IPS-NIHi7 (cell line): ENCODE results near the gene USF1.
"Not testable (repeated sequence)": the region's sequence is repeated elsewhere in the genome, so short reads cannot be mapped to it uniquely, and the experiment has no call there.

Experiments
- DNase-seq: peaks from one replicate; pipeline ENCODE4 v3.0.0; 2012; ENCODE audit warnings: mixed read lengths; ENCODE audit errors: extremely low spot score

The USF1 gene

DNA sequence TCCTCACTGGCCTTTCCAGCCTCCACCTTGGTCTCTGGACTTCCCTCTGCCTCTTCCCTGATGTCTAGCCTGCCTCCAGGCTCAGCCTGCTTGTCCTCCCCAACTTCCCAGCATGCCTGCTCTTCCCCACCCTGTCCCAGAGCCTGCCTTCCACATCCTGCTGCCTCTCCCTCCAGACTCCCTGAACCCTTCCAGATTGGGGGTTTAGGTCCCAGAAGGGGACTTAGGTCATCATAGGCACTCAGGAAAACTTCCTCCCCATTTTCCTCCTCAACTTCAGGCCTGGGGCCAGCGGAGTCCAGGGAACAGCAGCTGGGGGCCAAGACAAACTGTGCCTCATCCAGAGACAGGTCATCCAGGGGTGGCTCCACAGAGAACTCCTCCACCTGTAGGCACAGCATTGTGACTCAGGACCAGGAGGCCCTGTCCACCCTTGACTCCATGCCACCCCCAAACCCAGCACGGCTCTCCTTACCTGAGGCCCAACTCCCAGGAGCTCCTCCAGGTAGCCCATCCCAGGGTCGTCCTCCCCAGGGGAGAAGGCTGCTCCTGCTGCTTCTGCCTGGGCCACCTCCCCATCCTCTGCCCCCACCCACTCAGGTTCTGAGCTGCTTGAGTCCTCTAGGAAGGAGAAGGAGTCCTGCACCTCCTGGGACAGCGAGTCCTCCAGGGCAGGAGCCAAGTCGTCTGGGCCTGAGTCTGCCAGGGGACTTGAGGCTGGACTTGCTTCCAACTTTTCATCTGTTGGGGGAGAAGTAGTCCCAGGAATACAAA lies 3.4 kb upstream of the USF1 start:
- no peak for DNase-seq

DNA sequence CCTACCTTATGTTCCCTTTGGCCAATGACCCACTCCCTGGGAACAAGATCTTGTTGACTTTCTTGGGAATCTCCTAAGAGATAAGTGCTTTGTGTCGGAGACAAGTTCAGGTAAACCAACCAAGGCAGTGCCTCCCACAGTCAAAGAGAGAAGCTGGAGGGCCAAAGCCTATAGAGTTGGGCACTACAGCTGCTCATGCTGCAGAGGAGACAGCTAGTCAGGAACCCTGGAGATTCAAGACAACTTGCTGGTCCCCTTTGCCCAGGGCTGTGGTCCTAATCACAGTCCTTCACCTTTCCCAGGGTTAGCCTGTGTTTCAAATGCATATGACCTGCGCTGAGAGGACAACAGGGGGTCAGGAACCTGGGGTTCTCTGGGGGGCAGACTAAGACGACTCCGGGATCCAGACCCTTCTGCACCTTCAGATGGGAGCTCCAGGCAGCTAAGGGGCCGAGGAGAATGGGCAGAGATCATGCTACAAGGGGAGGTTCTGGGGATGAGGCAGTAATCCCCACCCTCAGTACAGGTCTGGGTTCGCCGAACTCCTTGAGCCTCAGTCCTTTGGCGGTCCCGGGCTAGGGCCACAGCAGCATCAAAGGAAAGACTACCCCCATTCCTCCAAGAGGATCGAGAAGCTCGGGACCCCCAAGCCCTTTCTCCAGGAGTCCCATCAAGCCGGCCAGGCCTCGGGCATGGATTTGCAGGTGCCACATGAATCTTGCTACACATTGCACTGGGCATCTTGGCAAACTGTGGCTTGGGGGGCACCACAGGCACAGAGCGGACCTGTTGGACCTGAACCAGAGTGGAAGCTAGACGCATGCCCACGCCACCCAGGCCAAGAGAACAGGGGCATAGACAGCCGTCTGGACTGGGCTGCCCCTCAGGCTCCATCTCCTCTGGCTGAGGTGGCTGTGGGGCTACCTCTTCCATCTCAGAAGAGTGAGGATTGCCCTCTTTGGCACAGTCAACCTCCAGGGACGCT lies 2.0 kb upstream of the USF1 start:
- DNase-seq: no peak

DNA sequence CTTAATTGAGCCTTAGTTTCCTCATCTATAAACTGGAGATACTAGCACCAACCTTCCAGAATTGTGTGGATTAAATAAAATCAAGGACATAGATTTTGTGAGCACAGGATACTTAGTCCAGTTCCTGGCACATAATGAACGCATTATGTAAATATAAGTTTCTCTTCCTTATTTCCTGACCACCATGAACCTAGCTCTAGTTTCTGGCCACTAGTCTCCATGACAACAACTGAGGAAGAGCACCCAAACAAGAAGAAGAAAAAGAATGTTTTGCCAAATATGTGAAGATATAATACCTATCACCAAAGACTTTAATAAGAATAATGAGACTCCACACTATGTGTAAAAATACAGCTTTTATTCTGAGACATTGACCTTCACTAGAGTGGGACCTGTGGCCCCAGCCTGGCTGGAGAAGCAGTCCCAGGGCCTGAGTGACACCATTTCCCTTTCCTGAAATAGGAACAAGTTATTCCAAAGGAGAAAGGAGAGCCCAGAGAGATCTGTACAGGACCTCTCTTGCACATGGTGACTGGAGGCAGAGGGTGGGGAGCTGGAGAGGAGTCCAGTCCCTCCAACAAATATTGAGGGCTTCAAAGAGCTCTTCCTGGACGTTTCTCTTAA lies 940 bp upstream of the USF1 start:
- DNase-seq: no peak

DNA sequence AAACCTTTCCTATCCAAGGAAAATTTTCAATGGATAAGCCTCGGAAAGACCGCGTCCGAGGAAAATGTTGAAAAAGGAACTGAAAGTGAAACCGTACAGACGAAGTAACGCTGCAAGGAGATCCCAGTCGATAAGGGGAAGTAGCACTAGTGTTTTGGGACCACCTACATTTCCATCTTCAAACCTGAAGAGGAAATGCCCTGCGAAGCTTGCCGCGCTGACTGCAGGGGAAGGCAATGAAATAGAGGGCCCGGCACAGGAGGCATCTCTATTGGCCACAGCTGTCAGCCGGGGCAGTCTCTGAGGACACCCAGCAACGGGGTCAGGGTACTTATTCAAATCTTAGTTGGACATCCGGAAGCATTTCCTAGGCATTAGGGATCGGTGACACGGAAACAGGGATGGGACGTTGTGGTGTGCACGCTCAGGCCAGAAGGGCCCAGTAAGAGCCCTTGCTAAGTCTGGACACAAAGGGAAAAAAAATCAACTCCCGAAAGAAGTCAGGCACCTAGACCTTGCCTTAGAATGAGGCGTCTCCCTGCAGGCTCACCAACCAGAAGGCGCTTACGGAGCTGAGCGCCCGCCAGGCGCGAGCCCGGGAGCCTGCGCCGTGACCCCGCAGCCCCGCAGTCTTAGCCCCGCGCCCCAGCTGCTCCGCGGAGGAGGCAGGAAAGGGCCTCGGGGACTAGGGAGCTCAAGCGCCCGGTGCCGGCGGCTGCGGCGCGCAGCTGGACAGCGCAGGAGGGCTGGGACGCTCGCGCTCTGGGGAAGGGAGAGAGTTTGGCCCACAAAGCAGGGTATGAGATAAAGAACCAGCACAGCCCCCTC lies 655 bp downstream of the USF1 start:
- DNase-seq: peak; percentile 67

DNA sequence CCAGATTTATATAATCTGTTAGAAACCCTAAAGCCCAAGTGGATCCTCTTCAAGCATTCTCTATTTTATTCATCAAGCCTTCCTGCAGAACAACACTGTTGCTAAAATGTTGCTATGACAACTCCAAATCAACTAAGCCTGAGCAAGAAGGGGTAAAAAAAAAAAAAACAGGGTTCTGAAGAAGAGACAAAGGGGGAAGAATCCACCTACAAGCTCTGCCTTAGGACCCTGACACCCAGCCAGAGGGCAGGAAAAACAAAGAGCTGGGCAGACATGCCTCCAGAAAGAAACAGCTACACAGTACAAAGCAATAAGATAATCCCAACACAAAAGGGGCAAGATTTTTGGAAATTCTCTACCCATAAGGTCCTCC lies 1.3 kb downstream of the USF1 start:
- DNase-seq: no peak

DNA sequence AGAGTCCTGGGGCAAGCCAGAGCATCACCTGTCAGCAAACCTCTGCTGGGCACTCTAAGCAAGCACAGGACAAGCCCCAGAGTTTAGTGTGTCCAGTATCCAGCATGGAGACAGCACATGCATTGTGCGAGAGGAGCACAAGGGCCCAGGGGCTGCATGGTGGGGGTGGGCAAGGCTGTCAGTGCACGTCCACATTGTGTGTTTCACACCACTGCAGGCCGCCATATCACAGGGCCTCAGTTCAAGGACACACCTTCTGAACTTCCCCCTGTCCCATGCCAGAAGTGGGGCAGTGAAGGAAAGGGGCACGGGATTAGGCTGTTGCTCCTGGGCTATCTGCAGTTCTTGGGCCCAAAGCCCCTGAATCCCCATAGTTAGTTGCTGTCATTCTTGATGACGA lies 6.2 kb downstream of the USF1 start:
- no peak for DNase-seq

DNA sequence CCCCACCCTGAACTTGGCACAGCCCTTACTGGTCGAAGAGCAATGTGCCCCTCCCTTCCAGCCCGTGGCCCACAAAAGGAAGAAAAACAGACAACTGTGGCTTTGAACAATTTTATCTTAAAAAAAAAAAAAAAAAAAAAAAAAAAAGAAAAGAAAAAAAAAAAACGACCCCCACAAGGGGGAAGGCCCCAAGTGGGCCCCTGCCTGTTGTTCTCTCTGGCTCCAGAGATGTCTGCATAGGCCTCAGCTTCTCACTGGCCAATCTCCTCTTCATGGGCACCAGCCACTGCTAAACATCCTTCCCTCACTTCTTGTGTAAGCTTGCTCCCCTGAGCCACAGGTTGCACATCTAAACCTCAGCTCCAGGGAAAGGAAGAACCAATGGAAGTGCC lies 6.6 kb downstream of the USF1 start:
- no peak for DNase-seq

DNA sequence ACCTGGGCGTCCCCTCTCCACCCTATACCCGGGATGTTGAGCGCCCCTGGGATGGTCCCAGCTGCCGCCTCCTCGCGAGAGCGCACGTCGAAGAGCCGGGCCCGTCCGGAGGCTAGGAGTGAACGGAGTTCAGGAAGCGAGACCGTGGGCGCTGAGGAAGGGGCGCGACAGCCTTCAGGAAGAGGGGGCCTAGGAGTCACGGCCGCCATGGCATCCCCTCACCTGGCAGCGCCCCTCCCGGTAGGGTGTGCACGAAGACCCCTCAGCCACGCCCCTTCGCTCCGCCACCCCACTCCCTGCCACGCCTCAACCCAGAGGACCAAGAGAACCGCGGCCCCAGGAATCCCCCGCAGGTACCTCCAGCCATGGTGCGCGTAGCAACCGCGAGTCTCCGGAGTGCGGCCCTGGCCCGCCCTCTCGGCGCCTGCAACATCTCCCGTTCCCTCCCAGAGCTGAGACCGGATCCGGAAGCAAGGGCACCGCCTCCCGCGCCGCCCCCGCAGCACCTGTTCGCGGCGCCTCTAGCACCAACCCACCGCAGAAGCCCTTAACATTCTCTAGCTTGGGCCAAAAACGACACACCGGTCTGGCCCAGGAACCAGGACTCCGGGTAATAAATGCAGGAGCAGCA lies 7.1 kb downstream of the USF1 start, which contains the start of gene TSTD1:
TSTD1 (minus strand) TSS at position 442 of the 631 bp plus-strand sequence; CDS start at position 367, 75 bp downstream.
- peak; percentile 85 for DNase-seq

DNA sequence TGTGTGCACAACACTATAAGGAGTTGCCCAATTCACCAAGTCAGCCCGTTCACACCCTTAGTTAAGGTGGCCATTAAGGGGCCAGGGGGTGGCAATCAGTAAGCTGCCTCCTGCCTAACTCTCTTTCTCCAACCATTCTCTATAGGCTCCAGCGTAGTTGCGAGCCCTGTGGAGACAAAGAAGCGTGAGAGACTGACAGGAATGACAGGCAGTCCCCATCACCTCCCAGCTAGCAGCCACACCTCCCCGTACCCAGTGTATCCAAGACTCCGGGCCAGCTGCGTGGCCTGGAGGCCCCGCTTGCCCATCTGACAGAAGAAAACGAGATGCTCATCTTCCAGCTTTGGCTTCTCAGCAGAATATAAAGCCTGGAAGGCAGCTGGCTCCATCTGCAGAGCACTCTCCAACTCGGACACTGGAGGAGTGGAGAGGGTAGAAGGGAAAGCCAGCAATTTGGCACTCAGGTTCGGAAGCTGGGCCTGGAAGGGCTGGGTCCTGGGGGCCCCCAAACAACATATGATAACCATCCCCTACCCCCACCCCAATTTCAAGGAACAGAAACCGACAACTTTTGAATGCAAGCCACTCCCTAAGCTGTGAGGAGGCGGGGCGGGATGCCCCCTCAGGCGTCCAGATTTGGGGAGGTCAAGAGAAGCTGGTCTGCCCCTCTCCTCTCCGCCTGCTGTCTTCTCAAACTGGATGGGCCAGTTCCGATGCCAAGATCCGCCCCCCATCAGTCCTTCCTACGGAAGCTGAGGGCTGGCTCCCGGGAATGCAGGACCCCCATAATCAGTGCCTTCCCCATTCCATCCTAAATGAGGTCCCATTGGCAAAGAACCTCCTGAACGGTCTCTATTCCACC lies 7.9 kb downstream of the USF1 start:
- DNase-seq: no peak

DNA sequence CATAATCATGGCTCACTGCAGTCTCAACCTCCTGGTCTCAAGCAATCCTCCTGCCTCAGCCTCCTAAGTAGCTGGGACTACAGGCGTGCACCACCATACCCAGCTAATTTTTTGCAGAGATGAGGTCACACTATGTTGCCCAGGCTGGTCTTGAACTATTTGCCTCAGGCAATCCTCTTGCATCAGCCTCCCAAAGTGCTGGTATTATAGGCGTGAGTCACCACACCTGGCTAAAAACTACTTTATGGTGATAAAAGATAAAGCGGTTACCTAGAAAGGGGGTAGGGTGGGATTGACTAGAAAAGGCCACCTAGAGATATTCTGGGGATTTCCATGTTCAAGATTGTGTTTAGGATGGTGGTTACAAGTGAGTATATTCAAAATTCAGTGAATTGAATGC lies 12.0 kb downstream of the USF1 start:
- no peak for DNase-seq

DNA sequence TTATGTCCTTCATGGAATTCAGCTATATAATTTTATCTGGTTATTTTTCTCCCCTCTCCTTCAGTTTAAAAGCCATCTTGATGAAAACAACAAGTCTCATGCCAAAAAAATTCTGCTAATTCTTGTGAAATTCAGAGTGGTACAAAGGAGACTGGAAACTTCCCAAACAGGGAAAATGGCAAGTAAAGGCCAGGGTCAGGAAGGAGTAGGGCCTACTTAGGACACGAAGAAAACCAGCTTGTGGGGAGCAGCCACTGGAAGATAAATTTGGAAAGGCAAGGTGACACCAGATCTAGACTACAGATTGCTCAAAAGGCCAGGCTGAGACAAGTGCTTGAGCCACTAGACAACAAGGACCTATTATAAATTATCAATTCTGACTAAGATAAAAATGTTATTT lies 13.4 kb downstream of the USF1 start:
- DNase-seq: no peak

DNA sequence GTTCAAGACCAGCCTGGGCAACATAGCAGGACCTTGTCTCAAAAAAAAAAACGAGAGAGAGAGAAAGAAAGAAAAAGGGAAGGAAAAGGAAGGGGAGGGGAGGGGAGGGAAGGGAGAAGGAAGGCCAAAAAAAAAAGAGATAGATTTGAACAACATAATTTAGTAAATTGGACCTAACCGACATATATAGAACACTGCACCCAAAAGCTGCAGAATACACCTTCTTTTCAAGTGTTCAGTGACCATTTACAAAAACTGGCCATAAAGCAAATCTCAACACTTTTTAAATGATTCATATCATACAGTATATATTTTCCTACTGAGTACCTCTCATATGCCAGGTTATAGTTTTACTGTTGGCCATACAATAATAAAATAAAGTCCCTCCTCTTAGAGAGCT lies 13.9 kb downstream of the USF1 start:
- DNase-seq: no peak

DNA sequence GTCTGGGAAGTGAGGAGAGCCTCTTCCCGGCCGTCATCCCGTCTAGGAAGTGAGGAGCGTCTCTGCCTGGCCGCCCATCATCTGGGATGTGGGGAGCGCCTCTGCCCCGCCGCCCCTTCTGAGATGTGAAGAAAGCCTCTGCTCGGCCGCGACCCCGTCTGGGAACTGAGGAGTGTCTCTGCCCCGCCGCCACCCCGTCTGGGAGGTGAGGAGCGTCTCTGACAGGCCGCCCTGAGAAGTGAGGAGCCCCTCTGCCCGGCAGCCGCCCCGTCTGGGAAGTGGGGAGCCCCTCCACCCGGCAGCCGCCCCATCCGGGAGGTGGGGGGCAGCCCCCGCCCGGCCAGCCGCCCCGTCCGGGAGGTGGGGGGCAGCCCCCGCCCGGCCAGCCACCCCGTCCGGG lies 16.3 kb downstream of the USF1 start:
- not testable (repeated sequence) for DNase-seq

DNA sequence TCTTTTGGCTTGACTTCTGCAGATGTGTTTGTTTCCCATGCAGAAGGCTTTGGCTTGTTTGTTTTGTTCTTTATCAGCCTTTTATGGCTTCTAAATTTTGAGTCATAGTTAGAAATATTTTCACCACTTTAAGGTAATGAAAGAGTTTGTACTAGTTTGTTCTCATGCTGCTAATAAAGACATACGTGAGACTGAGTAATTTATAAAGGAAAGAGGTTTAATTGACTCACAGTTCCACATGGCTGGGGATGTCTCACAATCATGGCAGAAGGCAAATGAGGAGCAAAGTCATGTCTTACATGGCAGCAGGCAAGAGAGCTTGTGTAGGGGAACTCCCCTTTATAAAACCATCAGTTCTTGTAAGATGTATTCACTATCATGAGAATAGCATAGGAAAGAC lies 18.8 kb downstream of the USF1 start:
- DNase-seq: not testable (repeated sequence)

DNA sequence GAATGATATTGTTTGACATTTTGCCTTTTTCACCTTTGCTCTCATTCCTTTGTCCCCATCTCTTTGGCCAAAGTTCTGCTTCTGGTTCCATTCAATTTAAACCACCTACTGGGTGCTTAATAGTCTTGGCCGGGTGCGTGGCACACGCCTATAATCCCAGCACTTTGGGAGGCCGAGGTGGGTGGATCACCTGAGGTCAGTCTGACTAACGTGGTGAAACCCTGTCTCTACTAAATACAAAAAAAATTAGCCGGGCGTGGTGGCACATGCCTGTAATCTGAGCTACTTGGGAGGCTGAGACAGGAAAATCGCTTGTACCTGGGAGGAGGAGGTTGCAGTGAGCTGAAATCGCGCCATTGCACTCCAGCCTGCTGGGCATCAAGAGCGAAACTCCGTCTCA lies 23.3 kb downstream of the USF1 start:
- DNase-seq: not testable (repeated sequence)

DNA sequence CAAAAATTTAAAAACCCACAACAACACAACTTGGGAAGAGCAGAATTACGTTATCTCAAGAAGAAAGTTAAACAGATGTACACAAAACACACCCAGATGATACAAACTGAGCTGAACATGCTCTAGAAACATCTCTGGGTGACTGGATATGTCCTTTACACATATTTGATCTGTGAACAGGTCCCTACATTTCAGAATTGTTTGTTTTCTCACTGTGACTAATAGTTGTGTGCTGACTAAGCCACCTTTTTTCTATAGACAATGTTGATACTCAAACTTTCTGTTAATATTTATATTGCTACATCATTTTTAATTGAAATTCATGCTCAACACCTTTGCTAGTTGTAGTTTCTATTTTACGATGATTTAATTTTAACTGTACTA lies 23.8 kb downstream of the USF1 start:
- no peak for DNase-seq

DNA sequence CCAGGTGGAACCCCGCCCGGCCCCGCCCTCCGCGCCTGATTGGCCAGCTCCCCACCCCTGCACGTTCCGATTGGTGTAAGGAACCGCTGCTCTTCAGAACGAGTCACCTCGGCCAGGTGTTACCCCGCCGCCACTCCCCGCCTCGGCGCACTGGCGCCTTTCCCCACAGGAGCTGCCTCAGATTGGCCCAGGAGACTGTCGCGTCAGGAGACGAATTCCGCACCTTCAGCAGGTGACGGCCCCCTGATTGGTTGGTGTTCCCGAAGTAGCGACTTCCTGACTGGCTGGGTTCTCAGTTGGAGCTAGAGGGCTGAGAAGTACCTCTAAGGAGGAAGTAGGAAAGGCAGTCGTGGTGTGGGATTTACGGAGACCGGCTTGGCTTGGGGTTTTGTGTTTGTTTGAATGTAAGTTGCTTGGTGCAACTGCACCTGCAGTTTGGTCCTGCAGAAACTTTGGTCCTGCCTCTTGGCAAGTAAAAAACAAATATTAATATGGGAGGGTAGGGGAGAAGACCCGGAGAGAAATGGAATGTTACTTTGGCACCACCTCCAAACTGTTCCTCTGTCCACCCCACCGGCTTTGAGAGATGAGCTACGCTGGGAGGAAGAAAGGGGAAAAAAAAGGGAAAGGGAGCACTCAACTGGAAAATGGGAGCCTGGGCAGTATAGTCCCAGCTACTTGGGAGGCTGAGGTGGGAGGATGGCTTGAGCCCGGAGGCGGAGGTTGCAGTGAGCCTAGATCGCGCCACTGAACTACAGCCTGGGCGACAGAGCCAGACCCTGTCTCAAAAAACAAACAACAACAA lies 24.4 kb downstream of the USF1 start:
- peak; percentile 98 for DNase-seq

DNA sequence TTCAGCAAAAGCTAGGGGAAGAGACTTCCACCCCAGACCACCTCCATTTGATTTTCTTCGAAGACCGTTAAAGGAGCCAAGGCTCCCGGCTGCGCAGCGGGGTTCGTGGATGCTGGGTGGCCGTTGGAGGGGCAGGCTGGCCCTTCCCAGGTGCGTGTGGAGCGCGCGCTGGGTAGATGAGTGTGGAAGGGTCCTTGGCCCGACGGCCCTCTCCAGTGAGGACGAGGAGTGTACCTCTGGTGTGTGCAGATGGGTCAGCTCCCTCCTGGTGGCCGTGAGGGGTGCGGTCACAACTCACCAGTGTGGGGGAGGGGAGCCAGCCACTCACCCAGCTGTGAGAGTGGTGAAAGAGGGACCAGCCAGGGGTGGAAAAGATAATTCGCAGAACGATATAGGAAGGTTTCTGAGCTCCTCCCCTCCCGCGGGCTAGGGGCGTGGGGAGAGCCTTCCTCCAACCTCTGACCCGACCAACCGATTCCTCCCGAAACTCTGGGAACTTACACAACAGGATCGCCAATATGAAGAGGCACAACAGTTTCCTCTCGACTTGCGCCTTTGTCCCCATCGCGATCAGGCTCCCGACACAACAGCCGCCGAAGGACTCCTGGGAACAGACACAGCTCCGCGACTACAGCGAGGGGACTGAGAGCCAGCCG lies 25.1 kb downstream of the USF1 start, which contains the start of gene F11R:
F11R (minus strand) TSS at position 644 of the 656 bp plus-strand sequence; CDS start at position 565, 79 bp downstream.
- peak; percentile 50 for DNase-seq
